HCT116 (cell line): ENCODE measurements around the gene CASK.

Experiments
- CEBPB ChIP-seq: IDR thresholded peaks from 2 replicates; pipeline ENCODE4 v1.6.1; 2012; ENCODE audit warnings: low read depth
- CTCF ChIP-seq, 3 experiments: fragments of 200-600 bp in 1 of 3; sonication (generic) in 1 of 3; IDR thresholded peaks in 2 of 3; conservative IDR thresholded peaks in 1 of 3; 2 replicates each; pipeline ENCODE4 v1.5.1; 2012 to 2017; ENCODE audit warnings: low read depth in 2 of 3, low read length in 2 of 3, antibody characterized with exemption in 1 of 3, borderline replicate concordance in 1 of 3, control low read depth in 1 of 3, mild to moderate bottlenecking in 1 of 3, mixed read lengths in 1 of 3, mixed run types in 1 of 3, moderate library complexity in 1 of 3; ENCODE audit not compliant: insufficient read depth in 1 of 3
- EZH2 ChIP-seq: fragments of 200-600 bp; sonication (generic); IDR thresholded peaks from 2 replicates; pipeline ENCODE4 v1.6.1; 2017; ENCODE audit warnings: antibody characterized with exemption, mixed run types
- MAX ChIP-seq: IDR thresholded peaks from 2 replicates; pipeline ENCODE4 v1.6.1; 2012
- POLR2A ChIP-seq: IDR thresholded peaks from 2 replicates; pipeline ENCODE4 v1.7.0; 2011; ENCODE audit warnings: borderline replicate concordance; ENCODE audit not compliant: insufficient read depth, insufficient read length; ENCODE audit errors: extremely low read depth
- POLR2AphosphoS5 ChIP-seq: IDR thresholded peaks from 2 replicates; pipeline ENCODE4 v1.6.1; 2011; ENCODE audit warnings: mild to moderate bottlenecking, low read depth, low read length, moderate library complexity
- SIN3A ChIP-seq: IDR thresholded peaks from 2 replicates; pipeline ENCODE4 v1.6.1; 2012; ENCODE audit warnings: low read depth
- TF ChIP-seq, protein P1 (sequence below): IDR thresholded peaks from 2 replicates; pipeline ENCODE4 v1.6.1; 2011; ENCODE audit warnings: mild to moderate bottlenecking, low read length, moderate library complexity; ENCODE audit not compliant: insufficient replicate concordance; ENCODE audit errors: extremely low read depth
- TF ChIP-seq, protein P2 (sequence below): IDR thresholded peaks from 2 replicates; pipeline ENCODE4 v1.6.1; 2012; ENCODE audit warnings: low read depth

GRCh38 chrX:41846714-41847113 is 76.6 kb downstream of the CASK start:
- TF ChIP-seq MAX (no peak), CTCF (IDR thresholded peaks at IDR 0.05 in 2 of 3, conservative IDR thresholded peaks at IDR 0.05 in 1 of 3; ENCODE audit: borderline replicate concordance in 1 of 3, insufficient read depth in 1 of 3, low read depth in 2 of 3, low read length in 2 of 3) (no peak), POLR2A (no peak), CEBPB (no peak), POLR2AphosphoS5 (no peak), EZH2 (no peak), SIN3A (no peak)
- TF ChIP-seq, protein P1, sequence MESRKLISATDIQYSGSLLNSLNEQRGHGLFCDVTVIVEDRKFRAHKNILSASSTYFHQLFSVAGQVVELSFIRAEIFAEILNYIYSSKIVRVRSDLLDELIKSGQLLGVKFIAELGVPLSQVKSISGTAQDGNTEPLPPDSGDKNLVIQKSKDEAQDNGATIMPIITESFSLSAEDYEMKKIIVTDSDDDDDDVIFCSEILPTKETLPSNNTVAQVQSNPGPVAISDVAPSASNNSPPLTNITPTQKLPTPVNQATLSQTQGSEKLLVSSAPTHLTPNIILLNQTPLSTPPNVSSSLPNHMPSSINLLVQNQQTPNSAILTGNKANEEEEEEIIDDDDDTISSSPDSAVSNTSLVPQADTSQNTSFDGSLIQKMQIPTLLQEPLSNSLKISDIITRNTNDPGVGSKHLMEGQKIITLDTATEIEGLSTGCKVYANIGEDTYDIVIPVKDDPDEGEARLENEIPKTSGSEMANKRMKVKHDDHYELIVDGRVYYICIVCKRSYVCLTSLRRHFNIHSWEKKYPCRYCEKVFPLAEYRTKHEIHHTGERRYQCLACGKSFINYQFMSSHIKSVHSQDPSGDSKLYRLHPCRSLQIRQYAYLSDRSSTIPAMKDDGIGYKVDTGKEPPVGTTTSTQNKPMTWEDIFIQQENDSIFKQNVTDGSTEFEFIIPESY, result no peak
- TF ChIP-seq, protein P2, sequence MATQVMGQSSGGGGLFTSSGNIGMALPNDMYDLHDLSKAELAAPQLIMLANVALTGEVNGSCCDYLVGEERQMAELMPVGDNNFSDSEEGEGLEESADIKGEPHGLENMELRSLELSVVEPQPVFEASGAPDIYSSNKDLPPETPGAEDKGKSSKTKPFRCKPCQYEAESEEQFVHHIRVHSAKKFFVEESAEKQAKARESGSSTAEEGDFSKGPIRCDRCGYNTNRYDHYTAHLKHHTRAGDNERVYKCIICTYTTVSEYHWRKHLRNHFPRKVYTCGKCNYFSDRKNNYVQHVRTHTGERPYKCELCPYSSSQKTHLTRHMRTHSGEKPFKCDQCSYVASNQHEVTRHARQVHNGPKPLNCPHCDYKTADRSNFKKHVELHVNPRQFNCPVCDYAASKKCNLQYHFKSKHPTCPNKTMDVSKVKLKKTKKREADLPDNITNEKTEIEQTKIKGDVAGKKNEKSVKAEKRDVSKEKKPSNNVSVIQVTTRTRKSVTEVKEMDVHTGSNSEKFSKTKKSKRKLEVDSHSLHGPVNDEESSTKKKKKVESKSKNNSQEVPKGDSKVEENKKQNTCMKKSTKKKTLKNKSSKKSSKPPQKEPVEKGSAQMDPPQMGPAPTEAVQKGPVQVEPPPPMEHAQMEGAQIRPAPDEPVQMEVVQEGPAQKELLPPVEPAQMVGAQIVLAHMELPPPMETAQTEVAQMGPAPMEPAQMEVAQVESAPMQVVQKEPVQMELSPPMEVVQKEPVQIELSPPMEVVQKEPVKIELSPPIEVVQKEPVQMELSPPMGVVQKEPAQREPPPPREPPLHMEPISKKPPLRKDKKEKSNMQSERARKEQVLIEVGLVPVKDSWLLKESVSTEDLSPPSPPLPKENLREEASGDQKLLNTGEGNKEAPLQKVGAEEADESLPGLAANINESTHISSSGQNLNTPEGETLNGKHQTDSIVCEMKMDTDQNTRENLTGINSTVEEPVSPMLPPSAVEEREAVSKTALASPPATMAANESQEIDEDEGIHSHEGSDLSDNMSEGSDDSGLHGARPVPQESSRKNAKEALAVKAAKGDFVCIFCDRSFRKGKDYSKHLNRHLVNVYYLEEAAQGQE, result no peak
